ENCODE data around the gene SLC16A11. TPM values are rescaled to one million over a fixed set of nuclear protein-coding genes. Genes with fewer than 3 reads are reported as not detected.

SLC16A11 gene
- total RNA-seq, 1 donor, result not detected

DNA sequence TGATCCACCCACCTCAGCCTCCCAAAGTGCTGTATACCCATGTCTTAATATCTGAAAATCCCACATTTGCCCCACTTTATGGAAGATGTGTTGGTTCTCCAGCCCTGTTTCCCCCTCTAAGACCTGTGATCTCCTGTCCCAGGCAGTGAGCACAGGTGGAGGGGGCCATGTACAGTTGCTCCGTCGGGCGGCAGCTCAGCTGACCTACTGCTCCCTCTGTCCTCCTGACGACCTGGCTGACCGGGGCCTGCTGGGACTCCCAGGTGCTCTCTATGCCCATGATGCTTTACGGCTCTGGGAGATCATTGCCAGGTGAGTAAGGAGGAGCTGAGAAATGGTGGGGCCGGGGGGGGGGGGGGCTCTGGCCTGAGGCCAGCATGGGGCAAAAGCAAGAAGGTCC, 38.2 kb downstream of the SLC16A11 start:
- H3K4me3 ChIP-seq (ENCODE audit: low read depth, low read length), result no peak overlapping the region
- DNase-seq (ENCODE audit: low read depth), result no peak
- TF ChIP-seq, protein P1, sequence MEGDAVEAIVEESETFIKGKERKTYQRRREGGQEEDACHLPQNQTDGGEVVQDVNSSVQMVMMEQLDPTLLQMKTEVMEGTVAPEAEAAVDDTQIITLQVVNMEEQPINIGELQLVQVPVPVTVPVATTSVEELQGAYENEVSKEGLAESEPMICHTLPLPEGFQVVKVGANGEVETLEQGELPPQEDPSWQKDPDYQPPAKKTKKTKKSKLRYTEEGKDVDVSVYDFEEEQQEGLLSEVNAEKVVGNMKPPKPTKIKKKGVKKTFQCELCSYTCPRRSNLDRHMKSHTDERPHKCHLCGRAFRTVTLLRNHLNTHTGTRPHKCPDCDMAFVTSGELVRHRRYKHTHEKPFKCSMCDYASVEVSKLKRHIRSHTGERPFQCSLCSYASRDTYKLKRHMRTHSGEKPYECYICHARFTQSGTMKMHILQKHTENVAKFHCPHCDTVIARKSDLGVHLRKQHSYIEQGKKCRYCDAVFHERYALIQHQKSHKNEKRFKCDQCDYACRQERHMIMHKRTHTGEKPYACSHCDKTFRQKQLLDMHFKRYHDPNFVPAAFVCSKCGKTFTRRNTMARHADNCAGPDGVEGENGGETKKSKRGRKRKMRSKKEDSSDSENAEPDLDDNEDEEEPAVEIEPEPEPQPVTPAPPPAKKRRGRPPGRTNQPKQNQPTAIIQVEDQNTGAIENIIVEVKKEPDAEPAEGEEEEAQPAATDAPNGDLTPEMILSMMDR (IDR thresholded peaks at IDR 0.05; ENCODE audit: insufficient read depth, low read depth, low read length), result no peak

DNA sequence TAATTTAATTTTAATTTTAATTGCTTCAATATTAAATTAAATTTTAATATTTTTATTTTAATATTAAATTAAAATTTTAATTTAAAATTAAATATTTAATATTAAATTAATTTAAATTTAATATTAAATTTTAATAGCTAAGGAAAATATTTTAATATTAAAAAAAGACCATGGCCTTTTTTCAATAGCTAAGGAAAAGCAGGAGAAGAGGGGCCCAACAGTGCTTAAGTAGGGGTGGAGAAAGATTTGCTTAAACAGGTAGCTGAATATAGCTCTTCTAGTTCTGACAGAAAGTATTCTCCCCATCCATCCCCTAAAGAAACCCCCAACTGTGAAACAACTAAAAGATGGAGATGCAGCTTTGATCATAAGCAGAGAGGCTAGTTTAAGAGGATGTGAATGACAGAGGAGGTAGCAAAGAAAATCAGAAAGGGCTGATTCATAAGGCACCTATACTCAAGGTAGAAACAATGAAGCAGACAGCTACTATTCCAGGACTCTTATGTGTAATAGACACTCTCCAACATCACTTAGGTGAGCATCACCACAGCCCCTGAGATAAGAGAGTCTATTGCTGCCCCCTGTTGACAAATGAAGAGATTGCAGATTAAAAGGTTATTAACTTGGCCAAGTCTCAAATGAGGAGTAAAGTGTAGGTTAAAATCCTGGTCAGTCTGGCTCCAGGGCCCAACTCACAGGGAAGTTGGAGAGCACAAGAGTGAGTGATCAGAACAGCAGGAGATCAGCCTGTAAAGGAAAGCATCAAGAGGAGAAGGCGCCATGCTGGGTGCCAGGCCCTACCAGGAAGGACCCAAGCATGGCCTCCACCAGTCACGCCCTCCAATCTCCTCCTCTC, 39.3 kb downstream of the SLC16A11 start:
- H3K4me3 ChIP-seq (ENCODE audit: low read depth, low read length), result no peak overlapping the region
- TF ChIP-seq, protein P1 (IDR thresholded peaks at IDR 0.05; ENCODE audit: insufficient read depth, low read depth, low read length), result peak; percentile 73
- peak; percentile 51 for DNase-seq (ENCODE audit: low read depth)

DNA sequence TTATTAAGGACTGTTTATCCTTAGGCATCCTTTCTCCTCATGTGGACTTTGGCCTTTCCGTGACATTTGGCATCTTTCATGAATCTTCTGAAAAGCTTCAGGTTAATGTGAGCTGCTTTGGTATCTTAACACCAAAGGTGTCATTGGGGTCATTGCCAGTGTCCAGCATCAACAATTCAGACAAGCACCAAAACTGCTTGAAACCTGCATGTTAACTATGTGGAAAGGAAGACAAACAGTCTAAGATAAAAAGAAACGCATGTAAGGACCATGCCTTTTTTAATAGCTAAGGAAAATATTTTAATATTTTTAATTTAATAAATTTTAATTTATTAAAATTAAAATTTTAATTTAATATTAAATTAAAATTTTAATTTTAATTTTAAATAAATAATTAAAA, 40.1 kb downstream of the SLC16A11 start:
- no peak overlapping the region for H3K4me3 ChIP-seq (ENCODE audit: low read depth, low read length)
- TF ChIP-seq, protein P1 (IDR thresholded peaks at IDR 0.05; ENCODE audit: insufficient read depth, low read depth, low read length), result no peak
- DNase-seq (ENCODE audit: low read depth), result no peak

DNA sequence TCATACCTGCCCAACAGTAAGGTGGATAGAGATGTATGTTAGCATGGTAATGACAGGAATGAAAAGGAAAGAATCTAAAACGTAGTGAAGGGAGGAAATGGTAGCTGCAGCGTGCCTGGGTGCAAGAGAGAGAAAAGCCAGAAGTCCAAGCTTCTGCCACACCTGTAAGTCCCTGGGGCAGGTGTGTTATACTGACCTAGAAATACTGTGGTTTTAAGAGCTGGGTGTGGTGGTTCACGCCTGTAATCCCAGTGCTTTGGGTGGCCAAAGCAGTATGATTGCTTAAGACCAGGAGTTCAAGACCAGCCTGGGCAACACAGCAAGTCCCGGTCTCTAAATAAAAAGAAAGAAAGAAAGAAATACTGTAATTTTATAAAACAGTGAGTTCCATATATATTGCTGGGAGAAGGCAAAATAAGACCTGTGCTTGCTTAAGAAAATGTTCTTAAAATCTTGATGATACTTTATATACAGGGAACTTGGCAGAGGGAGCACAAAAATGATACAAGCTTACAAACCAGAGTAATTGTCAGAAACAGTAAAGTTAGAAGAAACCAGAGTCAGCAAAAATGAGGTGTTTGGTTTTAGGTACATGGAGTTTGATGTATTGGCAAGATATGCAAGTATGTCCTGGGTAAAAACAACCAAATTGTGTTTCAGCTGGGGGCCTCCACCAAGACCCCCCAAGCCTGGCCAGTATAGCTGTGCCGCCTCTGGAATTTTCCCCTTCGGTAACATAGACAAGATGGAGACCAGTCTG, 41.4 kb downstream of the SLC16A11 start:
- TF ChIP-seq, protein P1 (IDR thresholded peaks at IDR 0.05; ENCODE audit: insufficient read depth, low read depth, low read length), result no peak
- DNase-seq (ENCODE audit: low read depth), result no peak
- no peak overlapping the region for H3K4me3 ChIP-seq (ENCODE audit: low read depth, low read length)

DNA sequence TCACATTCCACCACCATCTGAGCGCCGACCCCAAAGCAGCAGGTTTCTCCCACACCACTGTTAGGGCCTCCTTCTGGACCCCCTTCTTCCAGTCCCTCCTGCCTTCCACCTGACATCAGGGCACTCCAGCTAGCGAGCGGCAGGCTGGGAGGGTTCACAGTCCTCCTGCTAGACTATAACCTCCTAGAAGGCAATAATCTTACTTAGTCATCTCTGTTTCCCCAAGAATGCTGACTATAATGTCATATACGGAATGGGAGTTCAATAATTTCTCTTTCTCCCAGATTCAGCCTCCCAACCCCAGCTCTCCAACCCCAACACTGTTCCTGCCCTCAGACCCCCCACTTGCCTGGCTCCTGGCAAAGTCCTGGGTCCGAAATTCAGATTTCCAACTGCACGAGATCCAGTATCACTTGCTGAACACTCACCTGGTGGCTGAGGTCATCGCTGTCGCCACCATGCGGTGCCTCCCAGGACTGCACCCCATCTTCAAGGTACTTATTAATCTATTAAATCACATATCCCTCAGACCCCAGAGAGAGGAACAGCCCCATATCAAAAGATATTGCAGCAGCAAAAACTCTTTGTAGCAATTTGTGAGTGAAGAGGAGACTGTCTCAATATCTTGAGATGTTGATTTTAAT, 42.5 kb downstream of the SLC16A11 start:
- DNase-seq (ENCODE audit: low read depth), result no peak
- no peak overlapping the region for H3K4me3 ChIP-seq (ENCODE audit: low read depth, low read length)
- TF ChIP-seq, protein P1 (IDR thresholded peaks at IDR 0.05; ENCODE audit: insufficient read depth, low read depth, low read length), result peak; percentile 59

DNA sequence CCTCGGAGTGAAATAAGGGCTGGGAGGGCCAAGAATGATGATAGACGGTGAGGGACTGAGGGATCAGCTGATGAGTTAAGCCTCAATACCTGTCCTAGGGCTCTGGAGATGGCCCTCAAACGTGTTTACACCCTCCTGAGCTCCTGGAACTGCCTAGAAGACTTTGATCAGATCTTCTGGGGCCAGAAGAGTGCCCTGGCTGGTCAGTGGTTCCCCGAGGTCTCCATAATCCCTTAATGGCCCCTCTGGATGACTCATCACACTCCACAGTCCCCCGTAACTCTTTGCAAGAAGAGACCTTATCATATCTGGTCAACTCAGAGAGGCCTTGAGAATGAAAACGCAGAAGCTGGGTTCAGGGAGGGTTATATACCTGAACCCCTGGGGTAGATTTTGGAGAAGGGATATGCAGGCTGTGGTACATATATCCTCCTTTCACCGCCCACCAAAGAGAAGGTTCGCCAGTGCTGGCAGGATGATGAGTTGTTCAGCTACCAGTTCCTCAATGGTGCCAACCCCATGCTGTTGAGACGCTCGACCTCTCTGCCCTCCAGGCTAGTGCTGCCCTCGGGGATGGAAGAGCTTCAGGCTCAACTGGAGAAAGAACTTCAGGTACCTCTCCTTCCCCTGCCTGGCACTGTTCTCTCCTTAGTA, 44.9 kb downstream of the SLC16A11 start:
- TF ChIP-seq, protein P1 (IDR thresholded peaks at IDR 0.05; ENCODE audit: insufficient read depth, low read depth, low read length), result no peak
- DNase-seq (ENCODE audit: low read depth), result no peak
- H3K4me3 ChIP-seq (ENCODE audit: low read depth, low read length), result no peak overlapping the region
